A673 (cell line): ENCODE measurements around the gene BCL2L12. TPM values are rescaled to one million over a fixed set of nuclear protein-coding genes. Genes with fewer than 3 reads are reported as not detected.

Source experiments
- BruUV-seq: library from RNA; stranded (reverse); fragments of 400-500 nt; replicated peaks from 2 replicates; lab custom pipeline; 2021; lab: Mats Ljungman, UMichigan
- CTCF ChIA-PET: fragments of 300-600 bp; sonication (Branson Sonifier 250); formaldehyde crosslinking; loops from one replicate; lab custom pipeline; 2022; ENCODE audit warnings: antibody characterized with exemption; lab: Charles Lee
- POLR2A ChIA-PET: fragments of 300-600 bp; sonication (Branson Sonifier 250); formaldehyde crosslinking; loops from one replicate; lab custom pipeline; 2022; ENCODE audit warnings: antibody characterized with exemption; ENCODE audit not compliant: low non-redundant PET; lab: Charles Lee
- DNase-seq: peaks from one replicate; pipeline ENCODE4 v3.0.0-alpha.2; 2015; ENCODE audit warnings: low spot score
- H3K27ac ChIP-seq: fragments of 200-600 bp; sonication (generic); 2 replicates; pipeline ENCODE4 v1.5.1; 2016; ENCODE audit warnings: mixed run types, low read depth, mild to moderate bottlenecking, mixed read lengths, antibody characterized with exemption, low read length; ENCODE audit not compliant: poor library complexity, severe bottlenecking
- H3K27me3 ChIP-seq: fragments of 200-600 bp; sonication (generic); replicated peaks from 2 replicates; pipeline ENCODE4 v1.6.1; 2017; ENCODE audit warnings: mixed run types, low read depth, mild to moderate bottlenecking, mixed read lengths, antibody characterized with exemption, low read length; ENCODE audit not compliant: insufficient read depth, poor library complexity
- H3K36me3 ChIP-seq: fragments of 200-600 bp; sonication (generic); 2 replicates; pipeline ENCODE4 v1.6.1; 2016; ENCODE audit warnings: mixed run types, mild to moderate bottlenecking, mixed read lengths, antibody characterized with exemption, low read length; ENCODE audit not compliant: insufficient read depth, poor library complexity, severe bottlenecking
- H3K4me1 ChIP-seq: fragments of 200-600 bp; sonication (generic); 2 replicates; pipeline ENCODE4 v1.6.1; 2017; ENCODE audit warnings: mixed run types, mild to moderate bottlenecking, mixed read lengths, antibody characterized with exemption, low read length; ENCODE audit not compliant: insufficient read depth, poor library complexity, severe bottlenecking
- H3K4me3 ChIP-seq: fragments of 200-600 bp; sonication (generic); 2 replicates; pipeline ENCODE4 v1.5.1; 2016; ENCODE audit warnings: low read depth, mixed run types, mild to moderate bottlenecking, mixed read lengths, low read length; ENCODE audit not compliant: poor library complexity, severe bottlenecking
- H3K9me3 ChIP-seq: fragments of 200-600 bp; sonication (generic); 2 replicates; pipeline ENCODE4 v1.6.1; 2016; ENCODE audit warnings: mixed run types, low read depth, mild to moderate bottlenecking, mixed read lengths, antibody characterized with exemption, low read length; ENCODE audit not compliant: poor library complexity, severe bottlenecking
- CTCF ChIP-seq: fragments of 300-800, 200-600 bp; sonication (generic); conservative IDR thresholded peaks from 2 replicates; pipeline ENCODE4 v1.5.1; 2017; ENCODE audit warnings: low read depth, mild to moderate bottlenecking, antibody characterized with exemption, low read length, moderate library complexity, mixed read lengths
- EZH2 ChIP-seq: fragments of 200-600 bp; sonication (generic); IDR thresholded peaks from 2 replicates; pipeline ENCODE4 v1.6.1; 2017; ENCODE audit warnings: borderline replicate concordance, low read depth, mild to moderate bottlenecking, mixed read lengths, antibody characterized with exemption, low read length; ENCODE audit not compliant: poor library complexity, severe bottlenecking
- intact Hi-C: fragments of 100-400 bp; cut with micrococcal nuclease; formaldehyde crosslinking; loops from one replicate; pipeline ENCODE4 v1.10.0; 2022; ENCODE audit not compliant: unreplicated experiment
- total RNA-seq: library from RNA; stranded (reverse); gene quantifications from 2 replicates; pipeline ENCODE4 v1.2.3, GENCODE V29; 2021

Gene BCL2L12
- total RNA-seq, 1 experiment from 2014 or later = 99.1 TPM

GRCh38 chr19:49666120-49666444, 349 bp downstream of the BCL2L12 start:
- BruUV-seq = TSS peak; percentile 78
- intact Hi-C loops = no loop called here
- Histone ChIP-seq H3K4me3 (peak overlapping the region; percentile 86), H3K27me3 (no peaks in the 10 kb centered on the region), H3K27ac (peak overlapping the region; percentile 83), H3K36me3 (peaks cover 33% of the 10 kb centered on the region), H3K4me1 (peaks cover 17% of the 10 kb centered on the region), H3K9me3 (no peaks in the 10 kb centered on the region)
- POLR2A ChIA-PET = no interaction called here
- CTCF ChIA-PET = interaction anchor here (1.0 kb wide), 1 partner anchor 15 kb away, joined by 3 read pairs; no protein-coding TSS in a partner anchor
- DNase-seq = no peak
- TF ChIP-seq CTCF (no peak), EZH2 (no peak)

GRCh38 chr19:49667473-49667872, 1.7 kb downstream of the BCL2L12 start:
- ChIA-PET POLR2A (interaction anchor here (0.7 kb wide), 1 partner anchor 27 kb away, joined by 11 read pairs; no protein-coding TSS in a partner anchor), CTCF (interaction anchor here (0.7 kb wide), 1 partner anchor 245 kb away, joined by 3 read pairs; no protein-coding TSS in a partner anchor)
- intact Hi-C loops = no loop called here
- peaks cover 32% of the 10 kb centered on the region for H3K36me3 ChIP-seq
- TF ChIP-seq EZH2 (no peak), CTCF (no peak)
- H3K4me3 ChIP-seq = no peak overlapping the region
- H3K27ac ChIP-seq = no peak overlapping the region
- H3K4me1 ChIP-seq = peaks cover 23% of the 10 kb centered on the region
- no TSS peak for BruUV-seq
- no peak for DNase-seq
- H3K27me3 ChIP-seq = no peaks in the 10 kb centered on the region
- H3K9me3 ChIP-seq = no peaks in the 10 kb centered on the region

GRCh38 chr19:49669516-49669915, 3.8 kb downstream of the BCL2L12 start:
- CTCF ChIA-PET = no interaction called here
- Histone ChIP-seq H3K36me3 (peaks cover 24% of the 10 kb centered on the region), H3K4me3 (no peak overlapping the region), H3K4me1 (peaks cover 17% of the 10 kb centered on the region), H3K27me3 (no peaks in the 10 kb centered on the region), H3K9me3 (no peaks in the 10 kb centered on the region), H3K27ac (no peak overlapping the region)
- no peak for TF ChIP-seq EZH2
- no peak for TF ChIP-seq CTCF
- intact Hi-C loops = no loop called here
- BruUV-seq = no TSS peak
- no peak for DNase-seq
- POLR2A ChIA-PET = no interaction called here
